Measurements from ENCODE around the gene LEKR1.

Gene LEKR1

GRCh38 chr3:157086775-157087174 lies 260.6 kb downstream of the LEKR1 start:
- no peak for DNase-seq (ENCODE audit: low spot score)
- no peak for TF ChIP-seq CTCF (IDR thresholded peaks at IDR 0.05; ENCODE audit: borderline replicate concordance, control extremely low read depth, extremely low read depth, insufficient read depth, missing control alignments)
- in situ Hi-C loops (cut with MboI; ENCODE audit: low sequenced_read_pairs, unreplicated experiment): loop anchor here (10.0 to 25.0 kb wide), 2 partner anchors 48 to 549 kb away; no protein-coding TSS in a partner anchor

GRCh38 chr3:157087373-157087772 lies 261.2 kb downstream of the LEKR1 start:
- TF ChIP-seq CTCF (IDR thresholded peaks at IDR 0.05; ENCODE audit: borderline replicate concordance, control extremely low read depth, extremely low read depth, insufficient read depth, missing control alignments): no peak
- in situ Hi-C loops (cut with MboI; ENCODE audit: low sequenced_read_pairs, unreplicated experiment): loop anchor here (10.0 to 25.0 kb wide), 2 partner anchors 47 to 550 kb away; no protein-coding TSS in a partner anchor
- no peak for DNase-seq (ENCODE audit: low spot score)

- TF ChIP-seq CTCF (IDR thresholded peaks at IDR 0.05; ENCODE audit: borderline replicate concordance, control extremely low read depth, extremely low read depth, insufficient read depth, missing control alignments): no peak
- in situ Hi-C loops (cut with MboI; ENCODE audit: low sequenced_read_pairs, unreplicated experiment): loop anchor here (10.0 to 25.0 kb wide), 2 partner anchors 47 to 551 kb away; no protein-coding TSS in a partner anchor
- DNase-seq (ENCODE audit: low spot score): no peak
Observed at GRCh38 chr3:157087780-157088600, 261.8 kb downstream of the LEKR1 start.

- DNase-seq (ENCODE audit: low spot score): peak; percentile 96
- no peak for TF ChIP-seq CTCF (IDR thresholded peaks at IDR 0.05; ENCODE audit: borderline replicate concordance, control extremely low read depth, extremely low read depth, insufficient read depth, missing control alignments)
- in situ Hi-C loops (cut with MboI; ENCODE audit: low sequenced_read_pairs, unreplicated experiment): loop anchor here (10.0 to 25.0 kb wide), 2 partner anchors 46 to 552 kb away; no protein-coding TSS in a partner anchor
Observed at GRCh38 chr3:157088601-157089454, 262.7 kb downstream of the LEKR1 start.

GRCh38 chr3:157089455-157090221 lies 263.5 kb downstream of the LEKR1 start:
- TF ChIP-seq CTCF (IDR thresholded peaks at IDR 0.05; ENCODE audit: borderline replicate concordance, control extremely low read depth, extremely low read depth, insufficient read depth, missing control alignments): no peak
- in situ Hi-C loops (cut with MboI; ENCODE audit: low sequenced_read_pairs, unreplicated experiment): loop anchor here (10.0 to 25.0 kb wide), 2 partner anchors 45 to 552 kb away; no protein-coding TSS in a partner anchor
- DNase-seq (ENCODE audit: low spot score): no peak
